Suprapubic skin (tissue), 4 donors: ENCODE measurements around the gene SEMA7A. TPM values are rescaled to one million over a fixed set of nuclear protein-coding genes. Genes with fewer than 3 reads are reported as not detected.
"Not testable (repeated sequence)": the region's sequence is repeated elsewhere in the genome, so short reads cannot be mapped to it uniquely, and the experiment has no call there.

Experiments used
- DNase-seq, 2 donors: peaks; one replicate each; pipeline ENCODE4 v3.0.0-alpha.2; 2019; ENCODE audit warnings: low spot score in 2 of 2
- H3K27ac ChIP-seq: fragments of 200-600 bp; sonication (generic); one replicate; pipeline ENCODE4 v1.5.1; 2019
- H3K27me3 ChIP-seq: fragments of 200-600 bp; sonication (generic); one replicate; pipeline ENCODE4 v1.5.1; 2019
- H3K36me3 ChIP-seq: fragments of 200-600 bp; sonication (generic); one replicate; pipeline ENCODE4 v1.5.1; 2019
- H3K4me1 ChIP-seq: fragments of 200-600 bp; sonication (generic); one replicate; pipeline ENCODE4 v1.5.1; 2019
- H3K4me3 ChIP-seq: fragments of 200-600 bp; sonication (generic); one replicate; pipeline ENCODE4 v1.5.1; 2019; ENCODE audit warnings: mild to moderate bottlenecking
- H3K9me3 ChIP-seq: fragments of 200-600 bp; sonication (generic); one replicate; pipeline ENCODE4 v1.5.1; 2019
- CTCF ChIP-seq, 2 donors: fragments of 200-600 bp in 1 of 2; fragments of 450-650 bp in 1 of 2; sonication (generic) in 1 of 2; IDR thresholded peaks; one replicate each; pipeline ENCODE4 v1.5.1; 2016 to 2019; ENCODE audit warnings: antibody characterized with exemption in 2 of 2, mild to moderate bottlenecking in 1 of 2, moderate library complexity in 1 of 2
- EP300 ChIP-seq: sonication (generic); formaldehyde crosslinking; IDR thresholded peaks from one replicate; pipeline ENCODE4 v1.6.1; 2017; ENCODE audit warnings: antibody characterized with exemption
- POLR2A ChIP-seq, 2 donors: fragments of 450-650 bp; IDR thresholded peaks; one replicate each; pipeline ENCODE4 v1.6.1; 2017; ENCODE audit warnings: antibody characterized with exemption in 2 of 2, mild to moderate bottlenecking in 2 of 2, moderate library complexity in 2 of 2
- POLR2AphosphoS5 ChIP-seq, 3 donors: sonication (generic); formaldehyde crosslinking; IDR thresholded peaks; one replicate each; pipeline ENCODE4 v1.6.1; 2017; ENCODE audit warnings: antibody characterized with exemption in 3 of 3
- WGBS: methylation state at CpG from one replicate; pipeline ENCODE4 v1.1.5; 2018; 5-methylcytosine and 5-hydroxymethylcytosine counted together
- total RNA-seq, 4 donors: library from RNA; depleted of rRNA; stranded (reverse); fragments of >200 nt; gene quantifications; one replicate each; pipeline ENCODE4 v1.1.0, GENCODE V29; 2016

SEMA7A gene
- total RNA-seq, 4 donors from 2014 or later: 10.1 to 31.4 (median 18.0) TPM

DNA sequence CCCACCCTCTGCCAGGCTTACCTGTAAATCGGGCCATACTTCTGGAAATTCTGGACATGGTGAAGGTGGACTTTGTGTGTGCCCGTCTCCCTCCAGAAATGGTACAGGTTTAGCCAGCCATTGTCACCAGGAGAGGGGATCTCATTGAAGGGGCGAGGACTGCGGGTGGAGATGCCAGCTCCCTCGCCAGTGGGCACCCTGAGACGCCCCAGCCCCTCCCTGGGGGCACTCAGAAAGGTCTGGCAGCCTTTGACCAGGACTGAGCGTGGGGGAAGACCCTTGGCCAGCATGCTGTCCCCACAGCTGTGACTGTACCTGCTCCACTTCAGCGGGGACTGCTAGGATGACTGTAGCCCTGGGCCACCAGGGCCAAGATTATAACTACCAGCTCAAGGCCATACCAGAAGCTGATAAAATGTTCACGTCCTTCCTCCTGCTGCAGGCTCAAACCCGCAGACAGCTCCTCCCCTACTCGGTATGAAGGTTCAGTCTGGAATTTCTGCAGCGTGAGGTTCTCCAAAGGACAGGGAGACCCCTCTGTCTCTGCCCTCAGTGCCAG, 66.4 kb downstream of the SEMA7A start, which contains the start of gene CYP11A1:
TSS of gene CYP11A1 (minus strand) at position 351 of the 559 bp plus-strand sequence. CDS start at position 290, 61 bp downstream.
- Histone ChIP-seq H3K27ac (no peak within 1 kb of the TSS), H3K9me3 (no peaks in the 10 kb centered on the region), H3K36me3 (no peaks in the 10 kb centered on the region), H3K4me1 (peaks cover 14% of the 10 kb centered on the region), H3K27me3 (peaks cover 32% of the 10 kb centered on the region), H3K4me3 (peak within 1 kb of the TSS; percentile 63)
- TF ChIP-seq POLR2AphosphoS5 (IDR thresholded peaks at IDR 0.05): no peak
- no peak for TF ChIP-seq POLR2A (IDR thresholded peaks at IDR 0.05)
- no peak for TF ChIP-seq CTCF (IDR thresholded peaks at IDR 0.05)
- TF ChIP-seq EP300: no peak
- peak in 1 of 2 donors; percentile 37 for DNase-seq
- 79% methylated on average over 12 of the region's 12 CpGs for WGBS

- Histone ChIP-seq H3K4me3 (peak overlapping the region; percentile 63), H3K4me1 (peaks cover 14% of the 10 kb centered on the region), H3K27me3 (peaks cover 32% of the 10 kb centered on the region), H3K9me3 (no peaks in the 10 kb centered on the region), H3K27ac (peak overlapping the region; percentile 49), H3K36me3 (no peaks in the 10 kb centered on the region)
- 9% methylated on average over 36 of the region's 75 CpGs for WGBS
- TF ChIP-seq EP300 (no peak), POLR2A (IDR thresholded peaks at IDR 0.05) (no peak), POLR2AphosphoS5 (IDR thresholded peaks at IDR 0.05) (no peak), CTCF (IDR thresholded peaks at IDR 0.05) (no peak)
- DNase-seq: peak in 1 of 2 donors; percentile 72
Measured at GRCh38 chr15:74365598-74366445, 67.9 kb downstream of the SEMA7A start.

DNA sequence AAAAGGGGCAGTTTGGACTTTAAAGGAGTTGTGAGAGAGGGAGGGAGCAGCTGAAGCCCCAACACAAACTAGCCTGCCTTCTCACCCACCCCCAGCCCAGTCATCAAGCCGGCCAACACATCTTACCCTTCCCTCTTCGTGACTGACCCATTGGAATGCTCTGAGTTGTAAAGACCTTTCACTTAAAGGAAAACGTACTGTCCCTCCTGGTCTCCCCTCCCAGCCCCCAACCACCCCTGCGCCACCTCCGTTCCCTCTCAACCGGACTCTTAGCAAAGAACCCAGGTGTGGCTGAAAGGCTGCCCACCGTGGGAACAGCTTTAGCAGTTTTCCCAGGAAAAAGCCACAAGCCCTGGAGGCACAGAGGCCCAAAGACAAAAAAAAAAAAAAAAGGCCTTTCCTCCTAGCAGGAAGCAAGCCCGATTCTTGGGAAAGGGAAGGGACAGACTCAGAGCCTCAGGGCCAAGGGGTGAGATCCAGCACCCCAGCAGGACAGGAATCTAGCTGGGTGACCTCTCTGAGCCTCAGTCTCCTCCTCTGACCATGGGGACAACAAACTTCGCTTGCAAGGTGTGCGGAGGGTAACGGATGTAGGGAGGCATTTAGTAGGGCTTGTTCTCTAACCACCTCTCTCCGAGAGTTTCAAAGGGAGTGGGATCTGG, 68.7 kb downstream of the SEMA7A start:
- H3K27ac ChIP-seq: peak overlapping the region; percentile 49
- no peak for TF ChIP-seq CTCF (IDR thresholded peaks at IDR 0.05)
- no peak for TF ChIP-seq POLR2AphosphoS5 (IDR thresholded peaks at IDR 0.05)
- TF ChIP-seq POLR2A (IDR thresholded peaks at IDR 0.05): no peak
- no peak for TF ChIP-seq EP300

GRCh38 chr15:74362482-74362881, 71.3 kb downstream of the SEMA7A start:
- Histone ChIP-seq H3K27me3 (peaks cover 29% of the 10 kb centered on the region), H3K27ac (no peak overlapping the region), H3K9me3 (no peaks in the 10 kb centered on the region), H3K36me3 (no peaks in the 10 kb centered on the region), H3K4me3 (no peak overlapping the region), H3K4me1 (peaks cover 14% of the 10 kb centered on the region)
- 92% methylated on average over 1 of the region's 1 CpG for WGBS
- TF ChIP-seq CTCF (IDR thresholded peaks at IDR 0.05): no peak
- TF ChIP-seq EP300: no peak
- DNase-seq: no peak

More for the DNA sequence above, 68.7 kb downstream of the SEMA7A start:
- H3K4me3 ChIP-seq: peak overlapping the region; percentile 63
- H3K4me1 ChIP-seq: peaks cover 14% of the 10 kb centered on the region
- peaks cover 32% of the 10 kb centered on the region for H3K27me3 ChIP-seq
- 88% methylated on average over 12 of the region's 12 CpGs for WGBS
- DNase-seq: peak in 1 of 2 donors; percentile 46
- no peaks in the 10 kb centered on the region for H3K36me3 ChIP-seq
- H3K9me3 ChIP-seq: no peaks in the 10 kb centered on the region

- peaks cover 18% of the 10 kb centered on the region for H3K27me3 ChIP-seq
- H3K9me3 ChIP-seq, DNase-seq, H3K4me1 ChIP-seq, H3K4me3 ChIP-seq, H3K27ac ChIP-seq, H3K36me3 ChIP-seq: not testable (repeated sequence)
- WGBS: 27% methylated on average over 1 of the region's 1 CpG
Measured at GRCh38 chr15:74360855-74361254, 72.9 kb downstream of the SEMA7A start.

DNA sequence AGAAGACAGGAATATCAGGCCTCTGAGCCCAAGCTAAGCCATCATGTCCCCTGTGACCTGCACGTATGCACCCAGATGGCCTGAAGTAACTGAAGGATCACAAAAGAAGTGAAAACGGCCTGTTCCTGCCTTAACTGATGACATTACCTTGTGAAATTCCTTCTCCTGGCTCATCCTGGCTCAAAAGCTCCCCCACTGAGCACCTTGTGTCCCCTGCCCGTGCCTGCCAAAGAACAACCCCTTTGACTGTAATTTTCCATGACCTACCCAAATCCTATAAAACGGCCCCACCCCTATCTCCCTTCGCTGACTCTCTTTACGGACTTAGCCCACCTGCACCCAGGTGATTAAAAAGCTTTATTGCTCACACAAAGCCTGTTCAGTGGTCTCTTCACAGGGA, 74.4 kb downstream of the SEMA7A start:
- H3K27me3 ChIP-seq, H3K27ac ChIP-seq, H3K4me3 ChIP-seq: not testable (repeated sequence)

More for the DNA sequence above, 74.4 kb downstream of the SEMA7A start:
- H3K36me3 ChIP-seq, H3K9me3 ChIP-seq, H3K4me1 ChIP-seq: not testable (repeated sequence)
- 77% methylated on average over 6 of the region's 6 CpGs for WGBS
- peak in 1 of 2 donors; percentile 1 for DNase-seq
